GM19240 (cell line): ENCODE measurements around the gene NPAS2.

Experiments
- DNase-seq: peaks from one replicate; pipeline ENCODE4 v3.0.0; 2011; ENCODE audit warnings: low spot score; ENCODE audit not compliant: insufficient read length

Gene NPAS2

GRCh38 chr2:100905132-100905805 lies 85.3 kb downstream of the NPAS2 start:
- no peak for DNase-seq

GRCh38 chr2:100906131-100906530 lies 86.2 kb downstream of the NPAS2 start:
- no peak for DNase-seq

GRCh38 chr2:100906679-100907078 lies 86.7 kb downstream of the NPAS2 start:
- DNase-seq: no peak

GRCh38 chr2:100907832-100908231 lies 87.9 kb downstream of the NPAS2 start:
- no peak for DNase-seq

- DNase-seq: no peak
Measured at GRCh38 chr2:100909534-100910081, 89.7 kb downstream of the NPAS2 start.

GRCh38 chr2:100910111-100910510 lies 90.2 kb downstream of the NPAS2 start:
- DNase-seq: no peak

- DNase-seq: no peak
Measured at GRCh38 chr2:100919316-100919715, 99.4 kb downstream of the NPAS2 start.

GRCh38 chr2:100921685-100922161 lies 101.8 kb downstream of the NPAS2 start:
- no peak for DNase-seq

GRCh38 chr2:100923461-100924060 lies 103.6 kb downstream of the NPAS2 start:
- DNase-seq: no peak

- DNase-seq: no peak
Measured at GRCh38 chr2:100924122-100924519, 104.2 kb downstream of the NPAS2 start.

- DNase-seq: no peak
Measured at GRCh38 chr2:100924520-100925451, 104.8 kb downstream of the NPAS2 start.

GRCh38 chr2:100928235-100928634 lies 108.3 kb downstream of the NPAS2 start:
- no peak for DNase-seq

- no peak for DNase-seq
Measured at GRCh38 chr2:100929147-100929546, 109.2 kb downstream of the NPAS2 start.

GRCh38 chr2:100934504-100935371 lies 114.8 kb downstream of the NPAS2 start:
- DNase-seq: no peak

GRCh38 chr2:100935372-100935752 lies 115.4 kb downstream of the NPAS2 start:
- no peak for DNase-seq

GRCh38 chr2:100936070-100936741 lies 116.3 kb downstream of the NPAS2 start:
- DNase-seq: no peak

- DNase-seq: no peak
Measured at GRCh38 chr2:100936972-100937542, 117.1 kb downstream of the NPAS2 start.

- DNase-seq: no peak
Measured at GRCh38 chr2:100938031-100939026, 118.4 kb downstream of the NPAS2 start.

GRCh38 chr2:100939445-100939844 lies 119.5 kb downstream of the NPAS2 start:
- no peak for DNase-seq
